MV-4-11 (cell line): ENCODE measurements around the gene SYNPR.
A peak's percentile ranks its signal among the peaks of the same experiment; 100 is the strongest.

Experiments used
- DNase-seq: peaks from one replicate; lab custom pipeline; 2025; lab: John Stamatoyannopoulos, UW

The SYNPR gene

DNA sequence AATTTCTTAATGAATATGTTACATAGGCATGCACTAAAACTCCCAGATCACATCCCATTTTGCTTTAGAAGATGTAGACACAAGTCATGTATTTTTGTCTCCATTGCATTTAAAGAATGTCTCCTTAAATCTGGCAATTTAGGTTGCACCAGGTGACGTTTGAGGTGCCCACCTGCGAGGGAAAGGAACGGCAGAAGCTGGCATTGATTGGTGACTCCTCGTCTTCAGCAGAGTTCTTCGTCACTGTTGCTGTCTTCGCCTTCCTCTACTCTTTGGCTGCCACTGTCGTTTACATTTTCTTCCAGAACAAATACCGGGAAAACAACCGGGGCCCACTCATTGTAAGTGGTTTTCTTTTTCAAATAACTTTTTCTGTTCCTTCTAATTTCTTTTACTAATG, 278.3 kb downstream of the SYNPR start:
- DNase-seq, result no peak

DNA sequence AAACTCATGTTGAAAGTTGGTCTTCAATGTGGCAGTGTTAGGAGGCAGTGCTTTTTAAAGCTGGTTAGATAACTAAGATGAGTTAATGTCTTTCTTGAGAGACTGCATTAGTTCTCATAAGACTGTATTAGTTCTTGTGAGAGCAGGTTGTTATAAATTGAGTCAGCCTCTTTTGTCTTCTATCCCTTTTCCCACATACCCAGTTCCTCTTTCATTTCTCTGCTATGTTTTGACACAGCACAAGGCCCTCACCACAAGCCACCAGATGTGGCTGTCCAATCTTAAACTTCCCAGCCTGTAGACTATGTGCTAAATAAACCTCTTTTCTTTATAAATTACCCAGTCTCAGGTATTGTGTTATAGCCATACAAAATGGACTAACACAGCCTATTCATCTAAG, 279.8 kb downstream of the SYNPR start:
- peak; percentile 94 for DNase-seq

DNA sequence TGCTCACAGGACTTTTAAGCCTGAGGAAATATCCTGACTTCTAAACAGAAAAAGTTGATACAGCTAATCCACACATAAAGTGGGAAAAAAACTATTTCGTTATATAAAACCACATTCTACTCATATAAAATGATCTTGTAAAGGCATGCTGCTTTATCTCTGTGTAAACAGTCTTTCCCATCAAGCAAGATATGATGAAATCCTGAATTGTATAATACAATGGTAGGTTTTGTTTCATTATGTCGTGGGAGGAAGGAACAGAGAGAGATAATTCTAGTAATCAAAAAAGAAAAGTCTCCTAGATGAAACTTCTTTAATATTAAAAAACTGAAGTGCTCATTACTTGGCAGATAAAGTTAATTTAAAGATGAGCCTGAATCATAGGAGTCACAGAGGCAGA, 281.8 kb downstream of the SYNPR start:
- no peak for DNase-seq

DNA sequence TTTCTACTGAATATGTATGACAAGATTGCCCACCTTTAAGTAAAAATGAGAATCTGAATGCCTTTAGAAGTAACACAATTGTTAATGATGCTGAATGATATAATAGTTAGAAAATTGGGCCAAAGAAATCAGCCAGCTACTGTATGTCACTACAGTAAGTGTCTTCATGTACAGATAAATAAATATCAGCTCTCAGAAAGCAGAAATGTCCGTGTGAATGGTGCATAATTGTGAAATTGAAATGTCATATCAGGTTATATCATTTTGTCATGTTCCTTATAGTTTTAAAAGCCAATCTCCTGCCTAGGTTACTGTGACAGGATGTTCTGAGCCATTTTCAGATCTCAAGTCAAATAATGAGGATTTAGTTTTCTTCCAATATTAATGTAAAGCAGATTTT, 283.8 kb downstream of the SYNPR start:
- DNase-seq, result no peak

DNA sequence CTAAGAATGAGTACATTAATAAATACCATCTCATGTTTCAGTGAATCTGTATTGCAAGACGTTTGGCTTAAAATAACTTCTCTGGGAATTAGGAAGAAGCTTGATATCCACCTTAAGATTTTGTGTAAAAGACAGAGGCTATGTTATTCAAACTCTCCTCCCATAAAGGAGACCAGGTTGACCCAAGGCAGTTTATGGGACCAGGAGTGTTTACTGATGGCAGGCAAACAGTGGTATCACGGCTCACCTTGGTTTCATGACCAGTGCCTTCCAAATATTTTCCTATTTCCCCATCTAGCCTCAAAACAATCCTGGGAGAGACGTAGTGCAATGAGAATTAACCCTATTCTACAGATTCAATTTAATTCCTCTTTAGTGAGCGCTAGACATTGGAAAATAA, 284.2 kb downstream of the SYNPR start:
- no peak for DNase-seq

DNA sequence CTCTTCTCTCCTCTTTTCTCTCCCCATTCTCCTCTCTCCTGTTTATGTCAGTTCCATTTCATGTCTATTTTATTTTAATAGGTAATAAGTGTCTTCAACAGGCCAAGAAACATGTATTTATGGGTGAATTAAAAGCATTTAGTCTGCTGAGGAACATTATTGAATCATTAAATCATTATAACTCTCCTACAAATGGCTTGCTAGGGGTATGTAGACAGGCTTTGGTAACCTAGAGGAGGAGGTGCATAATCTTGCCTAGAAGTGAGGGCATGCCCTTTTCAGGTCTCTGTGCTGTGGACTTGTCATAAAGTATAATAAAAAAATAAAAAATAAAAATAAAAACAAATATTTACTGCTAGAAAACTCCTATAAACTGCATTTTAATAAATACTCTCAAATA, 285.5 kb downstream of the SYNPR start:
- no peak for DNase-seq

DNA sequence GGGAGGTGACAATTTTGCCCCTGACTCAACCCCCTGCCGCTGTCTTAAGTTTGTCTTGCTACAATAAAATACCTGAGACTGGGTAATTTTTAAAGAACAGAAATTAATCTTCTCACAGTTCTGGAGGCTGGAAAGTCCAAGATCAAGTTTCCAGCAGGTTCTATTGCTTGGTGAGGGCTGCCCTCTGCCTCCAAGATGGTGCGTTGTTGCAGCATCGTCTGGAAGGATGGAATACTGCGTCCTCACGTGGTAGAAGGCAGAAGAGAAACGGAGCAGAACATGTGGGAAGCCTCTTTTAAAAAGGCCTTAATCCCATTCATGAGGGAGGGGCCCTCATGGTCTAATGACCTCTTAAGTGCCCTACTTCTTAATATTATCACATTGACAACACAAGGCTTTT, 287.1 kb downstream of the SYNPR start:
- DNase-seq, result no peak

DNA sequence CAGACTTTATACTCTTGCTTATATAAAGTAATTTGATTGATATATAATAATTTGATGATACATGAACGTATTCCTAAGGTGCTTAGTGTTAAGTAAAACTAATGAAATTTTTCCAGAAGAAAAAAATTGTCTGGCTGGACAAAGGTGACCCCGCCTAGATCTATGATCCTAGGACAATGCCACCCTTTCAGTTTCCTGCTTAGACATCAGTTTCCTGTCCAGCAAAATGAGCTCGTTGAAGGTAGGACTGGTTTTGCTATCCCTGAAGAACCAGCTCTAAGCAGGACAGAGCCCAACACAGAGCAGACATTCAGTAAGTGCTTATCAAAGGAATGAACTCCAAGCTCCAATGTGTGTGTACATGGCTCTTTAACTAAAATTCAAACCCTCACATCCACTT, 293.6 kb downstream of the SYNPR start:
- DNase-seq, result no peak

DNA sequence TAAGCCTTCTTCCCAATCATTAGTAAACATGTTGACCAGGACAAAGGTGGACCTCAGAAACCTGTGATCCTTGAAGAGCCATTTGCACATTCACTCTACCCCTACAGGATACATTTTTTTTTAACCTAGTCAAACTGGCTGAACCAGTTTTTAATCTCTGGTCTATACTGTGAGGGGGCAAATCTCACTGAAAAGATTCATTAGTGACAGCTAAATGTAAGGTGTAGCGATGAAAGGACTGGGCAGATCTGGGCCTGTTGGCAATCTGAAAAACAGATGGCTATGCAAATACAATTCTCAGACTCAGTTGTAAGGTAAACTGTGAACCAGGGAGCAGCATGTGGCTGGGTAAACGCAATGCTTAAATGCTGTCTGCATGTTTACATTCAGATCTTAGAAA, 298.7 kb downstream of the SYNPR start:
- DNase-seq, result no peak

DNA sequence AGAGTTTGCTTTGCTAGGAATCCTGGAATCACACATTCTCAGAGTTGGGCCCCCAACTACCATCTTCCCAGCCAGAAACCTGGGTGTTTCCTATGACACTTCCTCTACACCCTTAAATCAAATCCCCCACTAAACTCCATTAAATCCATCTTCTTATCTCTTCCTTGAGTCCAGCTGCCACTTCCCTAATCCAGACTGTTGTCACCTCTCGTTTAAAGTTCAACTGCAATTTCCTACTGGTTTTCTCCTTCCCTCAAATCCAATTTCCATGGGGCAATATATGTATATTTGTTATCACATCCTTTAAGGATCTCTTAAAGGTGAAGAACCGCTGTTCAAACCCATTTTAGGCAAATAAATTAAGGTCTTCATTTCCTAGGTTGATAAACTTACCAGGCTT, 300.8 kb downstream of the SYNPR start:
- DNase-seq, result peak; percentile 3

DNA sequence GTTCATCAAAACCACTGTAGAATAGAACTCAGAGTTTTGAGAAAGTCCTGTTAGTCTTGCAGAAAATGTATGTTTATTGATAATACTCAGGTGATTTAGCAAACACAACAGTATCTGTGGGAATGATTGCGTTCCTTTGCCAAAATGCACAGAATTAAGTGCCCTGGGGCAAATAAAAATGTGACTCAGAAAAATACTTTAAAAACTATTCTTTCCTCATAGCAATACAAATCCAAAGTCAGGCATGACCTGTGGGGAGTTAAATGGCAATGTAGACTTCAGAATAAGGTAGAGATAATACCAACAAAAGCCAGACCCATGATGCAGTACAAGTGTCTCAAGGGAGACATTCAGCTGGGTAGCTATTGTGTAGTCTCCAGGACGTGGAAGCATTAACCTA, 302.0 kb downstream of the SYNPR start:
- no peak for DNase-seq

DNA sequence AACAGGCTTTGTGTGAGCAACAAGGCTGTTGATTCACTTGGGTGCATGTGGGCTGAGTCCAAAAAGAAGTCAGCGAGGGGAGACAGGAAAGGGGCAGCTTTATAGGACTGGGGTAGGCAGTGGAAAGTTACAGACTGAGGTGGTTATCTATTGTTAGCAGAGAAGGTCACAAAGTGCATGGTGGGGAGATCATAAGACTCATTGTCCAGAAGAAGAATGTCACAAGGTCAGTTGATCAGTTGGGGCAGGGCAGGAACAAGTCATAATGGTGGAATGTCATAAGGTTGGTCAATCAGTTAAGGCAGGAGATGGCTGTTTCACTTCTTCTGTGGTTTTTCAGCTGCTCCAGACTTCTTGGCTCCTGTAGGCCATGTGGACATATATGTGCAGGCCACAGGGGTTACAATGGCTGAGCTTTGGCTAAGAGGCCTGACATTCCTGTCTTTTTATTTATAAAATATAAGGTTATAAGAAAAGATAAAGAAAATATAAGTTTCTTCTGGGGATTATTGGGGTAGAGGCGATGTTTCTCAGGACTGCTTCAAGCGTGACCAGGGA, 304.9 kb downstream of the SYNPR start:
- peak; percentile 88 for DNase-seq

DNA sequence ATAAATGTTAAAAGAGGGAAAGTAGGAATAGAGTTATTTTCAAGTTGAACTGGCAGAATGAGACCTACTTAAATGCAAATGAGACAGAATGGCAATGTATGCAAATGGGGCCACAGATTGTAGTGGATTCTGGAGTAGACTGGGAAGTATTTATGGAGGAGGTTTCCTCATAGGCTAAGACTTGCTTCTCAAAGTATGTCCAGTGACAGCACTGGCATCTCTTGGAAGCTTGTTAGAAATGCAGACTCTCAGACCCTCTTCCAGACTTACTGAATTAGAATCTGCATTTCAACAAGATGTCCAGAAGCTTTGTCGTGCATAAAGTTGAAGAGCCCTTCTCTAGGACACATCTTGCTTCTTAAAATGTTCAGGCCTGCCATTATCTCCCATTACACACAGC, 306.6 kb downstream of the SYNPR start:
- DNase-seq, result no peak

DNA sequence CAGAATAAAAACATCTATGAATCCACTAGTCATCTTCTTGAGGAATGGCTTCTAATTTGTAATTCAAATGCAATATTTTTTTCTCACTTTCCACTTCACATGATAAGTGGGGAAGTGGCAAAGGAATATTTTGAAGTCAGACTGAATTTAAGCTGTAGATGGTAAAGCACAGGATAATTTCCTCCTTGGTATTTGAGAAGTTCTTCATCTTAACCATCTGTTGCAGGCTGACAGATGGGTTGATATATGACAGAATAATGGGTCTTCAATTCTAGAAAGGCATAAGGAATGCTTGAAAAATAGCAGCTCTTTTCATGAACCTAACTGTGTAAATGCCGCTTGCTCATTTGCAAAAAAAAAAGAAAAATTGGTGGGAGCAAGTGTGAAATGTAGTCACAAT, 307.8 kb downstream of the SYNPR start:
- DNase-seq, result no peak

DNA sequence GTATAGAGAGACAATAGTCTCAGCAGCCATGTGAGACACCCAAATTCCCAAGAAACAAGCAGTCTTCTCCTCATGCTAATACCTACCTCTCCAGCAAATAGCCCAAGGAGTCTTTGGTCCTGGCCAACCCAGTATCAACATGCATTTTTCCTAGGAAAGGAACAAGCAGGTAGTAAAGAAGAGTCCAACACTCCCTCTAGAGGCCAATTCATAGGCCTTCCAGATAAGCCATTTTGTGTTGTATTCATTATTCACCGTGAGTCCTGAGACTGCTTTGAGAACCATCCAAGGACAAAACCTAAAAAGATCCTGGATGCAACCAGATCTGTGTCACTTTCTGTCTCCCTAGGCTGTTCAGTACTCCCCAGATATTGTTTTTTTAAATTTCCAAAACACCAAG, 310.8 kb downstream of the SYNPR start:
- DNase-seq, result no peak

DNA sequence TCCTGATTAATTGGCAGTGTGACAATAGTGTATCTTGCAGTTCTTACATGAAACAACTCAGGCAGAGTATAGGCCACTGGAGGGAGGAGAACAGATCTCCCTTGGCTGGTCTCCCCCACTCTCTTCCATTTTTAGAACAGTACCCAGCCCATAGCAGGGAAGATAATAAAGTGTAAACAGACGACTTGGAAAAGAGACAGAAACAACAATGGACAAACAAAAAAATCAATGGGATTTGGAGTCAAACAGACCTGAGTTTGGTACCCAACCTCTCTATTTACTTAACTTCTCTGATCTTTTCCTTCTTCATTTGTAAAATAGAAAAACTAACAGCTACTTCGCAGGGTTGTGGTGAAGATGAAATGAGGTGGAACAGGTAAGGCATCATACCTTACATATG, 315.7 kb downstream of the SYNPR start:
- DNase-seq, result no peak

DNA sequence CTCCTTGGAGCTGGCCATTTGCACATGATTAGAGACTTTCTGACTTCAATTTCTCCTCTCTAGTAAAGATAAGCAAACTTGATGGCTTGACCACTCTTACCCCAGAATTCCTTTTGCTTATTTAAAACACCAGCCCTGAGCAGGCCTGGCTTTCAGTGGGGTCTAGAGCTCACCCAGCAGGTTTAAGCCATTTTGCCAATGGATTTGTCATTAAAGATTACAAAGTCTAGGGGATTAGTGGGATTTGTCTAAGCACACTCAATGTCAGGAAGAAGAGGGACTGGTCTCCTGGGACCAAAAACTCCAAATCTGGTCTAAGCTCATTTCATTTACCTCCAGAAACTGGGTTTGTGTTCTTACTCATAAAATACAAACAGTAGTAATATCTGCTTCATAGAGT, 317.1 kb downstream of the SYNPR start:
- no peak for DNase-seq

DNA sequence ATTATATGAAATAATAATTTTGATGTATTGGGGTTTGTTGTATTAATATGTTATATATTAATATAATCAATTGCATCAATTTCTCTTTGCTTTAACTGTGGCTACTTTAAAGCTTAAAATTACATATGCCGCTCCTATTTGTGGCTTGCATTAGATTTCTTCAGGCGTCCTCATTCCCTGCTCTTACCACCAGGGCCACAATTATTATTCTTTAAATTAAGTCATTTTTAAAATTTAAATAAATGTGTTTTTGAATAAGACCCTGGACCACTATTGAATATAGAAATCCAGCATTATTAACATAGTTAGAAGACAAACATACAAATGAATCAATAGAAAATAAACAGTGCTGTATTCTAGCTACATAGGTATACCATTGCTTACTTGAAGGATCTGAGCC, 318.9 kb downstream of the SYNPR start:
- no peak for DNase-seq

DNA sequence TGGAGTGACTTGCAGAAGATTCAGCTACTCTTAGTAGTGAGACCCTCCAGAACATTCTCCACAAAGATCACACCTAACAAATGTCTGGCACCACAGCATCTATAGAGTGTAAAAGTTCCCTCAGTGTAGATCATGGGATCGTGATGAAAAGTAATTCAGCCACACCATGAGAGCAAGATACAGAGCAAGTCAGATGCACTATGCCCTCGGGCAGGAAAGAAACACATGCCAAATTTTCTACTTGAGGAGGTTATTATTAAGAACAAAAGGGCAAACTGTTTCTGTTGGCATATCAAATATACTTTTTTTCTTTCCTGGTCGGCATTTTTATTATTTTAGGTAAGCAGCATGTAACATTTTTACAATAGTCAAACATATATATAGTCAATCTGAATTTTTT, 329.6 kb downstream of the SYNPR start:
- no peak for DNase-seq

DNA sequence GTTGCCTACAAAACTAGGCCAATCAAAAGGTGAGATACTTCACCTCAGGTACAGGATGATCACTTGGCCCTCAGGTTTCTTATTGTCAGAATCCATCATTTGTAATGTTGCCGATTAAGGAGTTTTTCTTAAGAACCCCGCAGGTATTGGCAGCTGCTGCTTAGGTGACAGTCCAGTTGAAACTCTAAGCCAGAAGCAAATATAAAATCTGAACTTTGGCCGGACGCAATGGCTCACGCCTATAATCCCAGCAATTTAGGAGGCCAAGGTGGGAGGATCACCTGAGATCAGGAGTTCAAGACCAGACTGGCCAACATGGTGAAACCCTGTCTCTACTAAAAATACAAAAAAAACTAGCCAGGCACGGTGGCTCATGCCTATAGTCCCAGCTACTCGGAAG, 331.3 kb downstream of the SYNPR start:
- no peak for DNase-seq

DNA sequence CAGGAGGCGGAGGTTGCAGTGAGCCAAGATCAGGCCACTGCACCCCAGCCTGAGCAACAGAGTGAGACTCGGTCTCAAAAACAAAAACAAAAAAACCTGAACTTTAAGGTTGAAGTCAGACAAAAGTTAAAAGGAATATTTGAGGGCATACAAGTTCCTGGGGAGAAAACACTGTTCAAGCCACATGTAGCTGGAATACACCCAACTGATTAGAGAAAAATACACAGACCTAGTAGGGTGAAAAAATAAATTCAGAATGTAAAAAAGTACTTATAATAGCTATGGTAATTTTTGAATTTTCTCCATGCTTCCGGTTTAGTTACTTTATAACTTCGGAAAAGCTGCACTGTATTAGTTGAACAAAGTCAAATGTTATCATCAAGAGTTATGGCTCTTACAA, 331.7 kb downstream of the SYNPR start:
- DNase-seq, result no peak

DNA sequence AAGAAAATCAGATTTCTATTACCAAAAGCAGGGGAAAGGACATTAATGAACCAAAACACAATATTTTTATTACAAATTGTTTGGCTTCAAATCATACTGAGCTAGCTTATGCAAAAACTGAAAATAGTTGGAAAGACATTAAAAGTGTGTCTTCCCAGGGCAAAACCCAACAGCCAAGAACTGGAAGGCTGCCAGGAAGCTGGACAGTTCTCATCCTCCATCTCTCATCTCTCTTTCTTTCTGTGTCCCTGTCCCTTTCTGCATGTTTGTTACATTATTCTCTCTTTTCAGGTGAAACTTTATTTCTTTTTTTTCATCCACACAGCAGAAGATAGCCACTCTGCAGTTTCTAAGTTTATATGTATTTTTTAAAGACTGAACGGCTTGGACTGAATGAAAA, 333.3 kb downstream of the SYNPR start:
- DNase-seq, result no peak

DNA sequence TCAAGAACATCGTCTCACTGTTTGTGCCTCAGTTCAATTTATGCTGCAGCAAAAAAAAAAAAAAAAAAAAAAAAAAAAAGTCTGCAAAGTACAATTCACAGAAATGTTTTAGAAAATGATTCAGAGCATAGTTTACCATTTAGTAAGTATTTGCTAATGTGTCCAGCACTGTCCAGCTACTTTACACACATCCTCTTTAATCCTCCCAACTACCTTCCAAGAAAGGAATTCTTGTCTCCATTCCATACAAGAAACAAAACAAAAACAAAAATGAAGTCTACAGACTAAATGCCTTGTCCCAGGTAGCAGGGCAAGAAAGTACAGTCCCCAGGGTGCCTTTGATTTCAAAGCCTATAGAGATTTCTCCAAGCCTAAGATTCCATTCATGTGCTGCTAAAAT, 335.5 kb downstream of the SYNPR start:
- DNase-seq, result no peak

DNA sequence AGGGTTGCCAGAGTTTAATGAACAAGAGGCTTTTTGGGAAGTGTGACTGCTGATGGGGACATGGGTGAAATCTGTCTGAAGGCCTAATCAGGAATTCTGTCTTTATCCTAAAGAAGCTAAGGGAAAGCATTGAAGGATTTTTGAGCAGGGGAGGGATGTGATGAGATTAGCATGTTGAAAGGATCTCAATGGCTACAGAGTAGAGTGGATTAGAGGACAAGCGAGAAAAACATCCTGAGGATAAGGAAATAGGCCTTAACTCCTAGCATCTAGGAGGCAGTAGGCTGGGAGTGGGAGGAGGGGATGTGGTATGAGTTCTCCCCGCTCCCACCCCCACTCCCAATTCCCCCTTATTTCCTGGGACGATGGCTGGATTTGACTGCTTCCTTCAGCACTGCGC, 339.3 kb downstream of the SYNPR start:
- DNase-seq, result no peak

DNA sequence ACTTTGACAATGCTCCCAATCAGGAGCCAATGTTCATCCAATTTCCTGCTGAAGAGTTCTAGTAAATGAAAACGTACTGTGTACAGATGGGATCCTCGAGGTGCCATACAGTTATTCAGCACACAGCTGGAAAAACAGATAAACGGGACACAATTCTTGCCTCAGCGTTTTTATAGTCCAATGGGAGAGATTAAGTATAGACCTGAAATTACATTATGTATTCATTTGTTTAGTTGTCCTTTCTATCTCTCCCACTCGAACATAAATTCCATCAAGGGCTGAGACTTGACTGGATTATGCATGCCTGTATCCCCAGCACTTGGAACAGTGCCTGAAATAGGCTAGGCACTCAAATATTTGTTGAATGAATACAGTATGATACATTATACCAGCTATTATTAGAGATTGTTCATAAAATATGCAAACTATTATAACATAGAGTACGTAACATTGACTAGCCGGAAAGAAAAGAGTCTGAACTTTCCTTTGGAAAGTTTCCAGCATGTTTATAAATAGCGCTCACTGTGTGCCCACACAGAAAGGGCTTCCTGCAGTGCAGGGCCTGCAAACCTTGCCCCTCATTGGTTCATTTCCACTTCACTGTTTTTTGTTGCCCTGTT, 346.9 kb downstream of the SYNPR start:
- no peak for DNase-seq
